ENCODE measurements around the gene ARPP21. TPM values are rescaled to one million over a fixed set of nuclear protein-coding genes. Genes with fewer than 3 reads are reported as not detected.

The ARPP21 gene
- total RNA-seq, 1 donor from 2014 or later = not detected

DNA sequence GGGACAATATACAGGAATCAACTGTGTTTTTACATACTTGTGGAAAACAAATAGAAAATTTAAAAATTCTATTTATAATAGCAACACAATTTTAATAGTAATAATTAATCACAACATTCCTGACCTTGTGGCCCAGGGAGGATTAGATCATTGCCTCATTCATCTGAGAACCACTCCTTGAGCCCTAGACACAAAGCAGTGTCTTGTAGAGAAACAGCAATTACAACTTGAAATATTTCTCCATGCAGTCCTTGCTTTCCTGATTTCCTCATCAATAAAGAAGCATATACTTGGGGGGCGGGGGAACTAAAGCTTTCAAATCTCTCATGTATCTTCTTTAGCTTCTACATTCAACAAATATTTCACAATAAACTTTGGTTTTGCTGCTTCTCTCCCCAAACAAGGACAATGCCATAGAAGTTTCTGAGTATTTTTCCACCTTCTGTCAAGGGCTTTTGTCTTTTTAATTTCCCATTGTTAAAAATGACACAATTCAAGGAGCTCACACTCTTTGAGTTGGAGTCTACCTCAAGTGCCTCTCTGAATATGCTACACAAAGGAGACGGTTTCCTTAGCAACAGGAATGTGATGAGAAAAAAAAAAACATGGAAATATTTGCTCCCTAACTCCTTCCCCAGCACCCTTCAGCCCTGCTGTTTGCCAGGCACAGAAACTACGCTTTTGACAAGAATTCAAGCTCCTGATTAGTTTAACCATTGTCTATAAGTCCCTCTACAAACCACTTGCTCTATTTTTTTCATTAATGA is 118.8 kb downstream of the ARPP21 start:
- no peak for DNase-seq (ENCODE audit: low spot score)
- intact Hi-C loops (cut with DNase I) = no loop called here

DNA sequence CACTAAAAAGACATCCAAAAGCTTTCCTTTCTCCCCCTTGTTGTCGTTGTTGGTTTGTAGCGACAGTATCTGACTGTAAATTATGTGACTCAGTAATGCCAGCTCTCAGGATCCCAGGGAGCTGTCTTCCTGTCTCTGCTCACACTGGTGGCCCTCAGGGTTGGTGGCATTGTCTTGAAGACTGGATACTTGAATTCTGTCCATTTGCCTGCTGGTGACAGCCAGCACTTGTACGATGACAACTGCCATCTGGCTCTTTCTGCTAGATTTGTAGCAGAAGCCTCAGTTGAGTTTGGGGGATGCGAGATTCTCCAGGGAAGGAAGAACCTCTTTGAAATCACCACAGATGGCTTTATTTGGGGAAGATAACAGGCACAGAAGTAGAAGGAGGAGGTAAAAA is 120.8 kb downstream of the ARPP21 start:
- DNase-seq (ENCODE audit: low spot score) = no peak
- intact Hi-C loops (cut with DNase I) = no loop called here

DNA sequence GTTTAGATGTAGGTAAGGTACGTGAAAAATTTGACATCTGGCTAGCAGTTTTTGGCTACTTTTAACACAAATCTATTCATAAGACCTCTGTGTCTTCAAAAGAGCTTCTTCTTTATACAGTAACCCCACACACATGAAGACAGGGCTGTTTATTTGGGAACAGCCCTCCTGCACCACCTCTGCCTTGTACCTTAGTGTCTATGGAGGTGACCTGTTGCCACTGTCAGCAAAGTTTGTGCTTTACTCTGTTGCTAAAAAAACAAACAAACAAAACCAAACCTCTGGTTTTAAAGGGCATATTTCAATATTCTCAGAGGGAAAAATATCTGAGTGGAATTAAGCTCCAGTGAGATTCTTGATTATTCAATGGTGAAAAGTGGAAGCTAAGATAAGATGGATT is 122.0 kb downstream of the ARPP21 start:
- no peak for DNase-seq (ENCODE audit: low spot score)
- intact Hi-C loops (cut with DNase I) = no loop called here

DNA sequence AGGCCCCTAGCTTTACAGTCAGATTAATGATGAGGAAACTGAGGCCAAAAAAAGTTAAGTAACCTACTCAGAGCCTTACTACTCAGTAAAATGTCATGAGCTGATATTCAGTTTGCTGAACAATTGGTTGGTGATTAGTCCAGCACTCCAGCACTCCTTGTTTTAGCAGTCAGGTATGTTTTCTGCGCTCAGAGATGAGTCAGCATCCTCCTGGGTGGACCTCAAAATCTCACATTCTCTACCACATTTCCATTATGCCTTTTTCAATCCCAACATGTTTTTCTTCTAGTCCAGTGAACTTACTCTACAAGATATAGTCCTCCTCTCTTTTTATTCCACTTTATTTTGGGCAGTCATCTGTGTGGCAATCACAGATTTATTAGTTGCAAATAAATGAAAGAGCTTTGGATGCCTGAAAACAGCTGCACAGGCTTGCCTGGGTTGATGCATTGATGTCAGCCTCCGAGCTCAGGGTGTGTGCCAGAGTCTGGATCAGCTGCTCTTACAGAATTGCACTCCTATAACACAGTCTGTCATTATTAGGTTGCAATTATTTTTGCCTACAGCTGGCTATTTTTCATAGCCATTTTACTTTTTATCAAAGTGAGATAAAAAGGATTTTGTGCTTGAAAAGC is 133.2 kb downstream of the ARPP21 start:
- intact Hi-C loops (cut with DNase I) = no loop called here
- no peak for DNase-seq (ENCODE audit: low spot score)

DNA sequence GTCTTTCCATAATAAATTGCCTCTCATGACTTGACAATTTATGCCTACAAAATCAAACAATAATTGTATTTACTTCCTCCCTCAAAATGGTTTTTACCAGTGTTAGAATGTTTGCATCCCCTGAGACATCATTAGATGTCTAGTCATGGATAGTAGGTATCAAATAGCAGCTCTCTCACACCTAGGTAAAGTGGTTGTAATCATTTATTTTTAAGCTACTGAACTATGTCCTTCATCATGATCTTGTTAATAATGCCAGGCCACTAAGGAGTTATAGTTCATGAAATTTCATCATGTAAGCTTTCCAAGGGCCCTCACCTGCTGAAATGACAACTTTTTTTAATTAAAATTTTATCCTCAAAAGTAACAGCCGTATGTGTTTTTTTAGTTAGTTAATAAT is 134.1 kb downstream of the ARPP21 start:
- intact Hi-C loops (cut with DNase I) = no loop called here
- DNase-seq (ENCODE audit: low spot score) = no peak

DNA sequence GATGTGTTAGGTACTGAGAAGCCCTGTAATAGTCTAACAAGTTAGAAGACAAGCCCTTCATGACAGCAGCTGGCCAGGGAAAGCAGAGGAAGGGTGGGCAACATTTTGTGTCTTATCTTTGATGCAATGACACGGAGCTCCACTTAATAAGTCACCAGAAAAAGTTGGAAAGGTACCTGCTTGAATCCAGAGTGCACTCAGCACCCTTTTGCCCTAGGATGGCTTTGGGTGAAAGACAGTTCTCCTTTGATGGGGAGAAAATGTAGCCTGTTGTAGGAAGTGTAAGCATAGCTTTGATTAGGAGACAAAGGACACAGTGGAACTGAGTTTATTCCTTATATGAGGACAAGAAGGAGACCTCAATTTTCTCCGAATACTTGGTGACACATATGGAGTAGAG is 137.0 kb downstream of the ARPP21 start:
- no peak for DNase-seq (ENCODE audit: low spot score)
- intact Hi-C loops (cut with DNase I) = no loop called here

DNA sequence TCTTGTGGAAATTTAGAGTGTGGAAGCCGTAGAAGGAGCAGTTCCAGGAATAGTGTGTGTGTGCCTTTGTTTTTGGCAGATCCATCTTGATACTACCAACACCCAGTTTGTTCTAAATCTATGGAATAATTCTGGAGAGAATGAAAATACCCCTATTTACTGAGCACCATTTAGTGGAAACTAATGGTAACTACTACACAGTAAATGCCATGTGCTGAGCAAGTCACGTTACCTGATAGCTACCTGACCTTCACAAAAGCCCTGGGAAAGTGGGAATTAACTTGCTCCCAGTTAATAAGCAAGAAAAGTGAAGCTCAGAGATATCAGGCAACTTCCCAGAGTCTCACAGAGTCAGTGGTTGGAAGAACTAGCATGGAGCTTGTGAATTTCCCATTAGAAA is 137.7 kb downstream of the ARPP21 start:
- intact Hi-C loops (cut with DNase I) = no loop called here
- DNase-seq (ENCODE audit: low spot score) = no peak

DNA sequence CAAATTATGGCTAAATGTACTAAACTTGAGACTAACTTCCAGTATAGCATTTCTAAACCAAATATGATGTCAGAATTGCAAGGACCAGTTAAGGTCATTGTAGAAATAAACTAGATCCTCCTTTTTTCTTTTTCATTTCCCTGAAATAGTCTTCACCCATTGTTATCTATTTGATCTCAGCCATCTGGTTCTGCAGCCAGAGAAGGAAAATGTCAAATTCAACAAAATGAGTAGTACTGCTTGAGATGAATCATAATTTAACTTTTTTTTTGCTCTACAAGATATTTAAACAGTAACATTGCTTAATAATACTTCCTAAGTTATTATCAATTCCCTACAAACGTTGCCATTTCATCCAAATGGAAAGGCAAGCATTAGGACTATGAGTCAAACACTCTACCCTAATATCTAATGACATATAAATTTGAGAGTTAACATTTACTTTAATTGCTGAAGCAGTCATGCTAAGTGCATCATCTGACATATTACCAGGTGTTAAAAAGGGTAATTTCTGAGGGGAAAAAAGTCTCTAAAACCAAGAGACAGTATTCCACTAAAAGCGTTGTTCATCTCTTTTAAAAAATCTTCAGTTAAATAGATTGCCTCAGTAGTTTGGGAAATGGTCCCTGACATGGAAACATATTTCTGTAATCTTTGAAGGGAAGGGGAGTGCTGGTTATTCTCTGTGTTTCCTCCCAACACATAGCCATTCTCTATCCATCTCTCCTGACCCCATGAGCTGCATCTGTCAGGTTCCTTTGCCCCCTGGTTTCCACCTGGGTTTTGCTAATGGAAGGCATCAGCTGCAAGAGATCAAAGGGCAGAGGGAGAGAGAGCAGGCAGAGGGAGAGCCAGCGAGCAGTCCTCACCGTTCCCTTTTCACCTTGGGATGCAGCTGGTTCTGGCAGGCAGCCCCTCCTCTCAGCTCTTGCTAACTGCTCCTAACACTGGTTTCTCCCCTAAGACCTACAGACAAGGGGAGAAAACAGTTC is 138.5 kb downstream of the ARPP21 start:
- no peak for DNase-seq (ENCODE audit: low spot score)
- intact Hi-C loops (cut with DNase I) = no loop called here

DNA sequence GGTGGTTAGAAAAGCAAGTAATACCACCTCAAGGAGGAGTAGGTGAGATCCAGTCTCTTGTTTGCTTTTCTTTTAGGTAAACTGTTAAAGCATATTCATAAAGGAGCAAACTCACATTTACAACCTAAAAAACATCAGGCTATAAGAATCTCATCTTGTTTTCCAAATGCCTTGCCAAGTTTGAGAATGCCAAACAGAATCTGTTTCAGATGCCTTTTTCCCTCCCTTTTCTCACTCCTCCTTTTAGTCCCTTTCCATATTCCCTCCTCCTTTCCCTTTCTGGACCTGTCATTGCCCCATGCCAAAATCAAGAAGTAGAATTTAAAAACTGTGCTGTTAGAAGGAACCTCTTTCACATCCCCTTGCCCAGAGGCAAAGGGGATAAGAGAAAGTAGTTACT is 140.3 kb downstream of the ARPP21 start:
- DNase-seq (ENCODE audit: low spot score) = no peak
- intact Hi-C loops (cut with DNase I) = no loop called here

DNA sequence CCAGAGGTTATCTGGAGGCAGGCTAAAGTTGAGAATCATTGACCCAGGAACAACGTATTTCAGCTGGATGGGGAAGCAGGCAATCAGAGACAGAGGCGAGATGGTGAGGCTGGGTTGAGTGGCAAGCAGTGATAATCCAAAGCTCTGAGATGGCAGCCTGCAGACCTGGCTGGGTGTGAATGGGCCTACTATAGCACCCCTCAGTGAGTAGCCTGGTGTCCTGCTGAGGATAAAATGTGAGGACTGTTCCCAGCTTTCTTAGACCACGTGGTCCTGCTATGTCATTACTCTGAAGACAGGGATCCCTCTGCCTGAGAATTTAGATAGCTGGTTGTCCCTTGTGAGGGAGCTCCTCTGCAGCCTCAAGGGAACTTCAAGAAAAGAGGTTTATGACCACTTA is 141.5 kb downstream of the ARPP21 start:
- intact Hi-C loops (cut with DNase I) = no loop called here
- no peak for DNase-seq (ENCODE audit: low spot score)

DNA sequence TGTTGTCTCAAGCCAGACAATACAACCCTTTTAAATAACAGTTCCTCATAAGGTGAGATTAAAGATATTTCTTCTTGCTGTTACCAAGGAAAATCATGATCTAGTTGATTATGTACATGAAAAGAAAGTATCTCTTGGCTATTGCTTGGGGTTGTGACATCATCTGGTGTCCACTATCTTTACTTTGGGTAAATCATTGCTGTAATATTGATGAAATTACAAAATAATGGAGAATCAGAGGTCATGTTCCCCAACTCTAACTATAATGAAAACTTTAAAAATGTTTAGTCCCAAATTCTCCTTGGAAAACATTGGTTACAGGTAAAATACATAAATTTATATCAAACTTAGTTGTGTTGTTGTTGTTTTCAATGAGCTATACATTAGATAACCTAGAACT is 142.2 kb downstream of the ARPP21 start:
- intact Hi-C loops (cut with DNase I) = no loop called here
- DNase-seq (ENCODE audit: low spot score) = no peak

DNA sequence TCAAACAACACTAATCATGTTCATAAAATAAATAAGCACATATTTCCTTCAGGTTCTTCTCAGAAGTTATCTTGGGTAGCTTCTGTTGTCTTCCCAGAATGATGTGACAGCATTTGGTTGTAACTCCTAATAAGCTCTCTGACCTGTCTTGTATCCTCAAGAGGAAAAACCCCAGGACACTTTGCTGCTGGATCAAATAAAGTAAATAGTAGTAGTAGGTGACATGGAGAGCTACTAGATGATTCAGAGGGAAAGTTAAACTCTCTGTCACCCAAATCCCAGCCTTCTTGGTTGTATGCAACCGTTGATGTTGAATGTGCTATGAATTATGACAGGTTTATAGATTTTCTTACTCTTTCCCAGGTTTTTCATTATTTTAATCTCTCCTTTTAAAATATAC is 143.0 kb downstream of the ARPP21 start:
- intact Hi-C loops (cut with DNase I) = no loop called here
- DNase-seq (ENCODE audit: low spot score) = no peak

DNA sequence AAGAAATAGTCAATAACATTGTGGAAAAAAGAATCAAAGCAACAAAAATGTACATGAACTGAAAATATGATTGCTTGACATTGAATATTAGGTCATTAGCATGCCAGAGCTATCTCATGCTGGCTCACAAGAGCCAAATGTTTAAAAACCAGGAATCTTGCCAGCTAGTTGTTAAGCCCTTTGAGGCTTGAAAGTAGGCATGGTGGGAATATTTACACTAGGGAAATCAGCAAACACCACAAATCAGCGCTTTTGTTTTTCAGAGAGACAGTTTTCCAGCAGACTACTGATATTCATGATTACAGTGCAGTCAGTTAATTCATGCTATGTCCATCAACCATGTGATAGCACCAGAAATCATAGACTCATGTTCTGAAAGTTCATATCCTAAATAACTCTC is 144.8 kb downstream of the ARPP21 start:
- no peak for DNase-seq (ENCODE audit: low spot score)
- intact Hi-C loops (cut with DNase I) = no loop called here

DNA sequence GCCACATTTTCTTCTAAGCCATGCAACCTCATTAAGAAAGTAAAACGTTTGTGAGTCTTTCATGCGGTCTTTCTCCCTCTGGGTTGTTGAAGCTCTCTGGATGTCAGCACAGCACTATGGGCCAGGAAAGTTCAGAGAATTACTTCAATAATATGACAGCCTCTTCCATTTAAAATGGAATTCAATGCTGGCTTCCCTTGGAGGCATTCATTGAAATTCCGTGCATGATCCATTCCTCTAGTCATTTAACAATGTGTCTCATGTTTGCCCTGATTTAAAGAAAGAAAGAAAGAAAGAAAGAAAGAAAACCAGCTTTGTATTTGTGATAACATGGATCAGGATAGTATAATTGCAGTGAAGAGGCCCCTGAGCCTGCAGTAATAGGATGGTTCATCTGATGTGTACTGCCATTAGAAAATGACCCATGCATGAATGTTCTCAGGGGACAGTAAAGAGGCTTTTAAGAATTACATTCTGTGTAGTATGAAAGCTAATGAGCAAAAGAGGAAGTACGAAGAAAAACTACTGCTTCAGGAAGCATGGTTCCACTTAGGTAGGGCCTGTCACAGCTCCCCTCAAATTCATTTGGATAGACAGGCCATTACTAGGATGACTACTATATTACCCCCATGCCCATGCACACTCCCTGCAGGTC is 146.0 kb downstream of the ARPP21 start:
- intact Hi-C loops (cut with DNase I) = no loop called here
- no peak for DNase-seq (ENCODE audit: low spot score)

DNA sequence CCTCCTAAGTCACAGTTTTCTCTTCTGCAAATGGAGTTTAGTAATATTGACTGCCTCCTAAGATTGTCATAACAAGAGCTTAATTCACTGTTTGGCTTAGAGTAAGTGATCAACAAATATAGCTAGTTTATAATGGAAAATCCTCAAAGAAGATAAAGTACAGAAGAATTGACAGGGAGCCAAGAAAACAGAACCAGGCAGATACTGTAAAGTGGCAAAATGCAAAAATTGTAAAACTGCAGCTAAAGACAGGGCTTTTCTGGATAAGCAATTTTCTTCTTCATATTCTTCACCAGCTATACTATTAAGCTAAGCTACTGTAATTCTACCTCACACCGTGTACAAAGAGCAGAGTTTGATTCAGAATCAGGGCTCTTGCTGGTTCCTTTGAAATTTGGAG is 148.6 kb downstream of the ARPP21 start:
- DNase-seq (ENCODE audit: low spot score) = no peak
- intact Hi-C loops (cut with DNase I) = no loop called here

DNA sequence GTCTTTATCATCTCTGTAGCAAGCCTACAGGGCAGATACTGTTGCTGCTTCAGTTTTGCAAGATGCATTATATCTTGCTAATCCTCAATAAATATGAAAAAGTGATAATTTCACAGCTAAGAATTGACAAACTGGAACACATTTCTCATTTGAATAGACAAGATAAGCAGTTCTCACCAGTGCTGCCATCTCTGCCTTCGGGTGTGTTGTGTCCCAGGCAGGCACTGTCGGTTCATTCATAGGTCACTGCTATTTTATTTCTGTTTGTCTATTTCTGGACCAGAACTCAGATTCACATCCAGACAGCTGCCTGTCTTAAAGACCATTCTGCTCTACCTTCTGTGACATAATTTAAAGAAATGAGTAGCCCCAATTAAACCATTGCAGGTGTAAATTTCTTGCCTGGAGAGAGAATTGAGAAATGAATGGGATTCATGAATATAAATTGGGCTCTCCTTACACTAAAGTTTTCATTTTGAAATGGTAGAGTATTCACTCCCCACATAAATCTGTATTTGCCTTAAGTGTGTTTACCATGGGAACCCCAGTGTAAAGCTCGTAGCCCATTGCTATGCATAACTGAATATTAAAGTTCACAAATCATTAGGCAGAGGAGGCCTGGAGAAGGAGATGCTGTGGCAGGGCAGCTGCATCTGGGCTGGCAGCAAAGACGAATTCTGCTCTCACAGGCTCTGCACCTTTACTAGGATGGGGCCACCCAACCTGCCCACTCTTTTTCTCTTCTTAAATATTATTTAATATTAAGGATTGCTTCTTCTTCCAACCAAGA is 149.9 kb downstream of the ARPP21 start:
- DNase-seq (ENCODE audit: low spot score) = no peak
- intact Hi-C loops (cut with DNase I) = no loop called here

DNA sequence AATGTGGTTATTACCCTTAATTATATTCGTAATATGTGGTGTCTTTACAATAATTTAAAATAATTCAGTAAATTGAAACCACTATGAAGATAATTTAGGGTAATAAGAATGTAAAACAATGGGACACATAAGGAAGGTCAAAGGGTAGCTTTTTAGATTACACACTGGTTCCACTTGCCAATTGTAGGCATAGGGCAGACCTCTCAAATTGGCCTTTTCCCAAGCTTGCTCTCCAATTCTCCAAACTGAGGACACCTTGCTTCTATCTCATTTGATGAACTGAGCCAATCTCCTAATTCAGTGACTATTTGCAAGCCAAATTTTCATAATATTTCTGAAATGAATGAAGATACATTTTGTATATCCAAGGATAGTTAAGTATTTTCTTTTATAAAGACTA is 151.4 kb downstream of the ARPP21 start:
- DNase-seq (ENCODE audit: low spot score) = no peak
- intact Hi-C loops (cut with DNase I) = no loop called here

DNA sequence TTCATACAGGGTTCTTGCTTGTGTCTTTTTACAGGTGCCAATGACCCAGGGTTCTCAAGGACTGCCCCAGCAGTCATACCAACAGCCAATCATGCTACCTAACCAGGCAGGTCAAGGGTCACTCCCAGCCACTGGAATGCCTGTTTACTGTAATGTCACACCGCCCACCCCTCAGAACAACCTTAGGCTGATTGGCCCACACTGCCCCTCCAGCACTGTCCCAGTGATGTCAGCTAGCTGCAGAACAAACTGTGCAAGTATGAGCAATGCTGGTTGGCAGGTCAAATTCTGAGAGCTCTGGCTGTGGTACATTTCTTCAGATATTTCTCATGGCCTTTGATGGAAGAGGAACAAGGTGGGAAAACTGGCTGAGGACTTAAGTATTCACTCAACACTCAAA is 154.3 kb downstream of the ARPP21 start:
- DNase-seq (ENCODE audit: low spot score) = no peak
- intact Hi-C loops (cut with DNase I) = no loop called here

DNA sequence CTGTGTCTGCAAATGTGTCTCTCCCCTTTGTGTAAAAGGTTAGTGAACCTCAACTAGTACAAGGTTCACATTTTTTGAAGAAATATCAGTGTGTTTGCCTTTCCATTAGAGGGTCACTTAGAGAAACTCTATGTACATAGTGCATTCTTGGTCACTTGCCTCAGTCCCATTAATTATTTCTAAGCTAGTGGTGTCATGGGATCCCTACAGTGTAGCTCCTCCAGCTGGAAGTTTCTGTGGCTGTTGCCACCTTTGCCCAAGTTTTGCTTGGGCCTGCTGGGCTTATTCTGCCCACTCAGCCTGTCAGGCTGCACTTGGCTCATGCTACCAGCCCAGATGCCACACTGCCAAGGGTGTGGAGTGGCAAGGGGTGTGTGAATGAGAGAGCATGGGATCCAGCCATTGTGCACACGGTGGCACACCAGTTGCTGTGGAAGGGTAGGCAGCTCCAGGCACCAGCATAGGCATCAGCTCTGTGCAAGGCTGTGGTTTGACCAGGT is 161.7 kb downstream of the ARPP21 start:
- DNase-seq (ENCODE audit: low spot score) = no peak
- intact Hi-C loops (cut with DNase I) = no loop called here
